ENCODE data around the gene RALGPS1. TPM values are rescaled to one million over a fixed set of nuclear protein-coding genes. Genes with fewer than 3 reads are reported as not detected.
A peak's percentile ranks its signal among the peaks of the same experiment; 100 is the strongest.

Gene RALGPS1
- total RNA-seq, 1 donor from 2014 or later, result 15.1 TPM

DNA sequence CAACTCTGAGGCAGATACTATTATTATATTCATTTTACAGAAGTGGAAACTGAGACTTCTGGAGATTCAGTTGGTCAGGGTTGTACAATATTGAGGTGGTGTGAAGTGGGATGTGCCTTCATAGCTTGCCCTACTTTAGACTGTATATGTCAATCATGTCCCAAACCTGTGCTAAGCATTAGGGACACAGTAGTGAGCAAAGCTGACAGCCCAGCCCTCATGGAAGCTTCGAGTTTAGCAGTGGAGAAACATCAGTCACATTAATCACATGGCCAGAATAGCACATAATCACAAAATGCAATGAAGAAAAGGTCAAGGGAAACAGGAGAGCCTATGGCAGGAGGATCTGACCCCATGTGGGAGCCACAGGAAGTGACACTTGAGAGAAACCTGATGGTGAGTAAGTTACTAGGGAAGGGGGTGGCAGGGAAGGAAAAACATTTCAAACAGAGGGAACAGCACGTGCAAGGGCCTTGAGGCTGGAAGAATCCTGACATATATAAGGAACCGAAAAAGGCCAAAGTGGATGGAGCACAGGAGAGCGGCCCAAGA is 20.5 kb upstream of the RALGPS1 start:
- DNase-seq (ENCODE audit: low spot score) (no peak), ATAC-seq (no peak)
- intact Hi-C loops (cut with DNase I), result no loop called here

DNA sequence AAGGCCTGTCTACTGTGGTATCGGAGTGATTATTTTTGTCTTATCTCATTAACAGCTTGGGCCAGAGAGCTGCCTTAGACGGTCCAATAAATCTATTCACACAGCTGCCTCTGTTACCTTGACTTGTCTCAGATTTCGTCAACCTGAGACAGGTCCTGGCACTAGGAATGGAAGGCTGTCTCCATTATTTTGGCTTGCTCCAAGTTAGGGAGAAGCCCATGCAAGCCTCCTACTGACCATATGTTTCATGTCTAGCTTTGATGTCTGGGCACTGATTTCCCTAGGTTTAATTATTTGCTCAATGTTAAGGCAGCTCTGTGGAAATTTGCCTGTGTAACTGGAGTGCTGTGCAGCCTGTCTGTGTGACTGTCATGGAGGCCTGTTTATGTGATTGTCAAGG is 12.4 kb upstream of the RALGPS1 start:
- intact Hi-C loops (cut with DNase I), result no loop called here
- DNase-seq (ENCODE audit: low spot score), result no peak
- no peak for ATAC-seq

DNA sequence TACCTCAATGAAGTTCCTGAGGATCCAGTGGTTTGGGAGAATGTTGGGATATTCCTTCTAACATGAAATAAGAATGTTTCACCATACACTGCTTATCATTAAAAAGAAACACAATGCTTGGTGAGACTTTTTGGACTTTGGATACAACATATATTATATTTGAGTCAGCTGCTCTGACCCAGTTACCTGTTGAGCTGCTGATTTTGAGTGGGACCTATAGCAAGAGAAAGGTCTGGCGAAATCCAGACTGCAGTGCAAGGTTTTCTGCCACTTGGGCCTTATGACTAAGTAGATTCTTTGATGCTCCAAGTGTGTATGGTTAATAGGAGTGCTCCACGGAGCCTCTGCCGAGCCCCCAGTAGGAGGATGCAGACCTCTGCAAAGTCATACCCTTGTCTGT is 10.0 kb upstream of the RALGPS1 start:
- intact Hi-C loops (cut with DNase I), result no loop called here
- DNase-seq (ENCODE audit: low spot score), result no peak
- ATAC-seq, result no peak

DNA sequence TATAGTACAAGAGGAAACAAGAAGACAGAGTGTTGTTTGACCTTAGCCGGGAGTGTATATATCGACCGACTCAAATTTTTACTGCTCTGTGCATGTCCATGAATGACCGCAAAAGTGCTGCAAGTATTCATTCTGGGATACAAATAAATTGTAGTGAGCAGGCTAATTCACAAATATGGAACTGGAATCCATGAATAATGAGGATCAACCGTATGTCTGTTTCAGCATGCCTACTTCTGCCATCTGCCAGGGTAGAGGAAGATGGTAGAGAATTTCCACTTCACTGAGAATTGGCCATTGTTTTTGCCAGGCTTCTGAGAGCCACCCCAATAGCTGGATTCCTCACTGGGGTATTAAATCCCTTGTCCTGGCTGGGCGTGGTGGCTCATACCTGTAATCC is 8.5 kb upstream of the RALGPS1 start:
- no peak for DNase-seq (ENCODE audit: low spot score)
- intact Hi-C loops (cut with DNase I), result no loop called here
- no peak for ATAC-seq

DNA sequence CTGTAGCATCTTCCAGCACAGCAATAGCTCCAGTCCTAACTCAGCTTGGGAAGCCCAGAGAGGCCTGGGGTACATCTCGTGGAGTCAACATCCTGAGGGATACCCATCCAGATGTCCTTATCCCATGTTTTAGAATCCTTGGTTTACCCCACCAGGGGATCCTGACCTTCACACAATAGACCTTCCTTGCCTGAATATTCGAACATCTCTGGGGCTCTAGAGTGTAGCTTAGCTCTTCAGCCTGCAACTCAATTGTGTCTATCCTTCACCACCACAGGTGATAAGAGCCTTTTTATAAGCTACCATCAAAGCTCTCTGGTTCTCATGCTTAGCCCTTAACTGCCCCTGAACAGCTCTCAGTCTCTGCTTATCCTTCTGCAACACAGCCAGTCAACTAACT is 7.5 kb upstream of the RALGPS1 start:
- ATAC-seq (no peak), DNase-seq (ENCODE audit: low spot score) (no peak)
- intact Hi-C loops (cut with DNase I), result no loop called here

DNA sequence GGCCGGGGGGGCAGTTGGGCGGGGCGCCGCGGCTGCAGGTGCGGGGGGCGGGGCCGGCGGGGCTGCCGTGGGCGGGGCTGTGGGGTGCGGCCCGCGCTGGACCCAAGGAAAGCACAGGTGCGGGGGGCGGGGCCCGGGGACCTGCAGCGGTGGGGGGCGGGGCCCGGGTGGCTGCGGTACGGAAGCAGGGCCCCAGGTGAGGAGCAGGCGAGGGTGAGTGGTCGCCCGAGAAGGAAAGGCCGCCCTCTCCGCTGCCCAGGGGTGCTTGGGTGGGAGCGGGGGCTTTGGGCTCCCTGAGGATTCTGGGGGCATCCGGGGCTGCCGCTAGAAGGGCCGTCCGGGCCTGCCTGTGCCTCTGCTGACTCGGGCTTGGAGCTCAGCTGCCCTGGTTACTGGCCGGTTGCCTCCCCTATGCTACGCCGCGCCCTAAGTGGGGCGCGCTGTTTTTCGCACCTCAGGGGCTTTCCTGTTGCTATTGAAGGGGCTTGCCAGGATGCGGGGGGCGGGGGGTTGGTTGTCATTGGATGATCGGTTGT is 767 bp downstream of the RALGPS1 start:
- ATAC-seq (no peak), DNase-seq (ENCODE audit: low spot score) (peak; percentile 63)
- intact Hi-C loops (cut with DNase I), result no loop called here

DNA sequence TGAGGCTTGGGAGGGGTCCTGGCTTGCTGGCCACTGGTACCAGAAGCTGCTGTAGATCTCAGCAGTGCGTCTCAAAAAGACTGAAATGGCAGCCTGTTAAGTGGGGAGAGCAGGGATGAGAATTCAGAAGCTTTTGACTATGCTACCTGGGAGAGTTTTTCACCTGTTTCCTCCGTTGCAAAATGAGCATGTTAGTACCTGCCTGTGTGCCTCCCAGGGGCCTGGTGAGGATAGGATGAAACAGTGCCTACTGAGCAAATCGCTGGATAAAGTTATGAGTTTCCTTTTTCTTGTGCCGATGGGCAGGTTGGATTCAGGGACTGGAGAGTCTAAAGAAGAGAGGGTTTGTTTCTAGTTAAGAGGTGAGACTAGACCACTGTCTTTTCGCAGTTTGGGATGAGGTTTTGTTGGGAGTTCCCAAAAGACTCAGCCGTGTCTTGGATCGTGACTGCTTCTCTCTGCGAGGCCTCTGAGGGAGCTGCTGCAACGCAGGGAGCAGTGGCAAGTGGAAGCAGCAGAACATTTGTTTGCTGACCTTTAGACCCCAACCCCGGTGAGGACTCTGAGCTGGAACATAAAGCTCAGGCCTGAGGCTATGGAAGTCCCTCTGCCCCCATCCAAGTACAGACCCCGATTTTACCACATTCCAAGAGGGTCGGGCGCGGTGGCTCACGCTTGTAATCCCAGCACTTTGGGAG is 1.4 kb downstream of the RALGPS1 start:
- DNase-seq (ENCODE audit: low spot score) (no peak), ATAC-seq (no peak)
- intact Hi-C loops (cut with DNase I), result no loop called here

DNA sequence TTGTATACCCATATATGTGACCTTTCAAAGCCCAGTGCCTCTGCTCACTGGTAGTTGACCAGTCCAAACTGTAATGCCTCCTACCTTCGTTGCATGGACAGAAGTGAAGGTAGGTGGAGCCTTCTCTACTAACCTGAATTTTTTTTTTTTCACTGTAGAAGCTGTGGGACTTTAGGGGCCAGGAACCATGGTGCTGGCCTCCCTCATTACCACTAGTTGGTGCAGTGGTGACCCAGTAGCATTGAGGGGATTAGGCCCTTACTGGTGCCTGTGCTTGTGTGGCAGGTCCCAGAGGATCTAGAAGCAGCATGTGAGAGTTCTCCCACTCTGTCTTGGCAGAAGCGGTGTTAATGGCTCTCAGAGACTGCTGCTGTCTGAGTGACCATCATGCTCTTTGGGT is 2.3 kb downstream of the RALGPS1 start:
- no peak for ATAC-seq
- DNase-seq (ENCODE audit: low spot score), result no peak
- intact Hi-C loops (cut with DNase I), result no loop called here

DNA sequence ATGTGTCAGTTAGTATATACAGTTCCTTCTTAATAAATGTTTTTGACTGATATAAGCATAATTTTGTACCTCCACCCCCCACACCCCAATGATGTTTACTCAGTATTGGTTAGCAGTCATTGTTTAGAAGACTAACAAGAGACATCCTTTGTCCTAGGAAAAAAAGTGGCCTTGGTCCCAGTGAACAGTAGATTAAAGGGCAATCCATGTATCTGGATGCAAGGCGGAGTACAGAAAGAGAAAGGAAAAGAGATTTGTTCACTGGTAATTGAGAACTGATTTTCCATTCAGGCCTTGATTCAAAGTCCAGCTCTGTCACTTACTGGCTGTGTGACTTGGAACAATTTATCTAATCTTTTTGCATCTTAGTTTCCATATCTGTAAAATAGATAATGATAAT is 4.6 kb downstream of the RALGPS1 start:
- ATAC-seq (no peak), DNase-seq (ENCODE audit: low spot score) (no peak)
- intact Hi-C loops (cut with DNase I), result no loop called here

DNA sequence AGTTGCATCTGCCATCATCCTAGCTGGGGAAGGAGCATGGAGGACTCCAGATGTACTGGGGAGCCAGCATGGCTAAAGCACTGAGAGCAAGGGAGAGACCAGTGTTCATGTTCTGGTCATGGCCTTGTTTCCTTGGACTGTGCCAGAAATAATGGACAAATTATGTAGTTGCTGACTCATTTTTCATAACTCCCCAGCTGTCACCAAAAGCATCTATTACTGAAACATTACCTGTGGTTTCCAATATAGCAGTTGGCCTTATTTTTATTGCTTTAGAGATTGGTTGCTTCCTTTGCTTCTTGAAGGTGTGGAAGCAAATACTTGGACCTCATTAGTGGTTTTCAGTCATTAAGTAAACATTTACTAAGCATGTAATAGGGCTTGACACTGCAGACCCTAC is 11.3 kb downstream of the RALGPS1 start:
- ATAC-seq (no peak), DNase-seq (ENCODE audit: low spot score) (no peak)
- intact Hi-C loops (cut with DNase I), result no loop called here

DNA sequence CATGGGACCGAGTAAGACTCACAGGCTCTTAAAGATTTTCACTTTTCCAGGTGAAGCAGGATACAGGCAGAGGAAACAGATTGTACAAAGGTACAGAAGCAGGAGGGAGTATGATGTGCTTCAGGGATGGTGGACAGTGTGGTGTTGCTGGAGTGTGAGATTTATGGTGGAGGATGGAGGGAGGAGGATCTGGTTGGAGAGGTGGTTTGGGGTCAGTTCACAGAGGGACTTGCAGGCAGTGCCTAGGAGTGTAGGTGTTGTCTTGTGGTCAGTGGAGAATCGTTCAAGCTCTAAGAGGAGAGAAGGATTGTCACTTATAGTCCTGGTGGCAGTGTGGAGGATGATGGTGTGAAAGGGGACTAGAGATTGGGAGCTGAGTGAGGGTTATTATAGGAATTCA is 11.8 kb downstream of the RALGPS1 start:
- intact Hi-C loops (cut with DNase I), result no loop called here
- no peak for DNase-seq (ENCODE audit: low spot score)
- ATAC-seq, result no peak

DNA sequence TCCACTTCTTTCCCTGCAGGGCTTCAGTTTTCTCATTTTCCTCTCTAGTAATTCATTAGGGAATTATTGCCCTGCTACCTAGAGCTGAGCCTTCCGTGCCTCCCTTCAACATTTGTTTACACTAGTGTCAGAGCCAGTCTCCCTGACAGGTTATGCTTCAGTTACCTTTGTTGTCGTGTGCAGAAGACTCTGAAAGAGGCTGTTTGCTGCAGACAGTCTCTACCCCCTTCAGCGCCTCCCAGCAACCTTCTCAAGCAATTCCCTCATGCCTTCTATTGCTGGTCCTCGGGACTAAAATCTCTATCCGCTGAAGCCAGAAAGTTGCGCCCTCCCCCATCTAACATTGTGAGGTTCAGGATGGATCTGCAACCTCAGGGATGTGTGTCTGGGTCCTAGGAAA is 12.8 kb downstream of the RALGPS1 start:
- intact Hi-C loops (cut with DNase I), result no loop called here
- DNase-seq (ENCODE audit: low spot score), result no peak
- no peak for ATAC-seq

DNA sequence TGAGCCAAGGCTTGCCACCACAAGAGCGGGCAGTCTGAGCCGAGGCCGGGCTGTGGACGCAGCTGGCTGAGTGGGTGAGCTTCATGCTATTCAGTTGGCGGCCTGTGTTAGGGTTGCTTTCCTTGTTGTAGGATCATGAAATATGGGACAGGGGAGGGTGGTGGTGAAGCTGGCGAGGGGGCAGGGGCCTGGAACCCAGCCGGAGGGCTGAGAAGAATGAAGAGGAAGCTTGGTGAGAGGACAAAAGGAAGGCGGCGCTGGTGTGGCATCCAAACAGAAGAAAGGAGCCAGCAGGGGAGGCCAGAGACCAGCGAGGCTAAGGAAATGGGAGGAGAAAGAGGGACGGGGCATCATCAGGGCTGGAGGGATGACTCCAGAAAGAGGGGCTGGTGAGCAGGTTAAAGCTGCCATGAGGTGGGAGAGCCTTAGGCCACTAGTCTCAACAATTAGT is 18.3 kb downstream of the RALGPS1 start:
- intact Hi-C loops (cut with DNase I), result no loop called here
- no peak for ATAC-seq
- DNase-seq (ENCODE audit: low spot score), result no peak

DNA sequence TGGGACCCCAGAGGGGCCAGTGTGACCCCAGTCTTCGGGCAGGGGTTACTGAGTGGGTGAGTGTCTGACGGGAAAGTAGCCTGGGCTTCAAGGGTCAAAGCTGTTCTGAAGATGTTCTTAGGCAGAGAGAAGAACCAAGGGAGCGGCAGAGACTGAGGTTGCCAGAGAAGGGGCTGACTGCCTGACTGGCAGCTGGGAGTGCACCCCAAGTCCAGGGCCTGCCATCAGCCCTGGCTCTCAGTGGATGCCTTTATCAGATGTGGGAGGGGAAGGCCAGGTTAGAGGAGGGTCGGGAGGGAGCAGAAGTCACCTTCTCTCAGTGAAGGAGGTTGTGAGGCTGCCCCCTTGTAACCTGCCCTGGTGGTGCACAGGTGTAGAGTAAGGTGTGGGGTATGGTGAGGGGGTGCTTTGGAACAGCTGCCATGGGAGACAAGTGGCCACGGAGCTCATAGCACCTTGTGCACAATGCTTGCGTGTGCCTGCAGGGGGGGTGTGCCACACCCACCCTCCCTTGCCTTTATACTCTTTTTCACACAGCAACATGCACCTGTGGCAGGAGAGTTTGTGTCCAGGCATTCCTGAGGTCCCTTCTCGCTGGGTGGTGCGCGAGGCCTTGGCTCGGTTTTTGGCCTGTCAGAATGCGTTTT is 18.9 kb downstream of the RALGPS1 start:
- ATAC-seq (no peak), DNase-seq (ENCODE audit: low spot score) (no peak)
- intact Hi-C loops (cut with DNase I), result no loop called here

DNA sequence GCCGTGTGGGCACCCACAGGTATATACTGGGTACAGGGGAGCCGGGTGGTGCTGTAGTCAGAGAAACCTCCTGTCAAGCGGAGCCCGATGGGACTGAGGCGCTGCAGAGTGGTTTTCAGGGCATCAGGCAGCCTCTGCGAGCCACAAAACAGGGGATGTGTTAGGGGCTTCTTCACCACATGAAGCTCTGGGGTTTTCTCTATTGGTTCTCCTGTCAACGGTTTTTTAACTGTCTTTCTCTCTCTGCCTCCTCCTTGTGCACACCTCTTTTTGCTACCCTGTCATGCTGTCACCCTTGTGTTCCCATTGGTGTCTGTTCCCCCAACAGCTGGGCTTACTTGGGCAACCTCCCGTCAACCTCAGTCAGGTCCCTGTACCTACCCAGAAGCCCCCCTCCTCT is 19.9 kb downstream of the RALGPS1 start:
- DNase-seq (ENCODE audit: low spot score) (no peak), ATAC-seq (no peak)
- intact Hi-C loops (cut with DNase I), result no loop called here

DNA sequence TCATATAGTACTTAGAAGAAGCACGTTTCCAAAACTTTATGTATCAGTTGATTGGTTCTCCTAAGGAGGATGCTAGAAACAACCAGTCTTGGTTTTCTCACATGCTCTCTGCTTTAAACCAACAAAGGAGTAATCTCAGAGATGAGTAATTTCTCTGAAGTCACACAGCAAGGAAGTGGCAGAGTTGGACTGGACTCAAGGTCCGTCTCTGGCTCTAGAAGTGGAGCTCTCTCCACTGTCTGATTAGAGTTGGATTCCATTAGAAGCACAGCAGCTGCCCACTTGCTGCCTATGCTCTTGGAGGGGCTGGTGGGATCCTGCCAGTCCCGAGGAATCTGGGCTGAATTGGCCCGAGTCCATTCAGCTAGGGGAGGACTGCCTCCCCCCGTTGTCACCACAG is 21.0 kb downstream of the RALGPS1 start:
- intact Hi-C loops (cut with DNase I), result no loop called here
- ATAC-seq (no peak), DNase-seq (ENCODE audit: low spot score) (no peak)

DNA sequence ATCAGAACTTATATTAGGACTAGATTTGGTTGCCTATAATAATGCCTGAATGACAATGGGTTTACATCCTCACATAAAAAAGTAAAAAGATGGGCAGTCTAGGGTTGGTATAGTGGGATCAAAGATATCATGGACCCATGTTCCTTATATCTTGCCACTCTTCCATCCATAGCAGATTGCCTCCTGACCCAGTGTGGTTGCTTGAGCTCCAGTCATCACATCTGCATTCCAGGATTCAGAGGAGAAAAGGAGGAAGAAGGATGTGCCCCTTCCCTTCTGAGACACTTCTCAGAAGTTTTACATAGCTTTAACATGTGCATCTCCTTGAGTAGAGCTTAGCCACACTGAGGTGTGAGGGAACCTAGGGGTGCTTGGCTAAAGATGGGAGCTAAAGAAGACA is 22.9 kb downstream of the RALGPS1 start:
- intact Hi-C loops (cut with DNase I), result no loop called here
- ATAC-seq (no peak), DNase-seq (ENCODE audit: low spot score) (no peak)

DNA sequence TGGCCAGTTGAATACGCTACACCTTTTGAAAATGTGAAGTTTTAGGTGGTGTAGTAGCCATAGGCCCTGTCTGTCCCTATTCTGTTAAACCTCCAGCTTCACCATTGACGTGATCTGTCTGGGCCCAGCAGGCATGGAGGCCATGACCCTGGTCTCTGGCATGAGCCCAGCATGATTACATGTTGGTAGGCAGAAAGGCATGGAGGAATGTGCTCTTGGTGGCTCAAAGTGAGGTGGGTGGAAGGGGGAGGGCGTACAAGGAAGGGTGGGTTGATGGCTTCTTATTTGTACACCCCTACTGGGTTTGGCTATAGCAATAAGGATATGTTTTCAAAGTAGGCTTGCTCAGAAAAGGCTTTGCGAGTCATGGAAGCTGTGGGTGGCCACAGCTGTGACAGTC is 23.7 kb downstream of the RALGPS1 start:
- DNase-seq (ENCODE audit: low spot score), result no peak
- no peak for ATAC-seq
- intact Hi-C loops (cut with DNase I), result no loop called here

DNA sequence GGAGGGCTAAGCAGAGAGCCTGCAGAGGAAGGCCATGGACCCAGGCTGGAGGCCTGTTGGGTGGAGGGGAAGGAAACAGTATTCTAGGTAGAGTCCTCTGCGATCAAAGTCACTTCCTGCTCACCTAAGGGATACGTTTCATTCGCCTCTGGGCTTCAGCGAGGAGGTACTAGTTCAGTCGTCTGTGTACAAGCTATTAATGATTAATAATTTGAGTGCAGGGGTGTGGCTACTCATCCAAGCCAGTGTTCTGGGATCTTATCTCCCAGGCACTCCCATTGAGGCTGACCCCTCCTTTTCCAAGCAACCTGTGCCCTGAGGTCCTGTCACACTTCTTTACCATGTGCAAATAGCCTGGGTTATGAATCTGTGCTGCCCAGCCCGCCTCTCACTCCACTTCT is 25.2 kb downstream of the RALGPS1 start:
- intact Hi-C loops (cut with DNase I), result no loop called here
- DNase-seq (ENCODE audit: low spot score), result no peak
- ATAC-seq, result peak; percentile 15

DNA sequence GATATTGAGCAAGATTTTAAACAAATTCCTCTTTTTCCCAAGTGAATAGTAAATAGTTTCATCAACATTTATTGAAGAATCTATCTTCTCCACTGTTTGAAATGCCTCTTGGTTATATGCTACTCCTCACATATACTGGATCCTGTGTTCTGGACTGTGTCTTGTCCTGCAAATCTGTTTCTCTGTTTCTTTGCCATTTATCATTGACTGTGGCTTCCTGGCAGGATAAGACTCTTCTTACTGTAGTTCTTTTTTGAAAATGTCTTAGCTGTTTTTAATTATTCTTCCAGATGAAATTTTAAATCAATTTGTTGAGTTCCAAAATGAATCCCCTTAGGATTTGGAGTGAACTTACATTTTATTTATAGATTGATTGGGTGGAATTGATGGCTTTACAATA is 27.8 kb downstream of the RALGPS1 start:
- ATAC-seq, result no peak
- intact Hi-C loops (cut with DNase I), result no loop called here
- no peak for DNase-seq (ENCODE audit: low spot score)

DNA sequence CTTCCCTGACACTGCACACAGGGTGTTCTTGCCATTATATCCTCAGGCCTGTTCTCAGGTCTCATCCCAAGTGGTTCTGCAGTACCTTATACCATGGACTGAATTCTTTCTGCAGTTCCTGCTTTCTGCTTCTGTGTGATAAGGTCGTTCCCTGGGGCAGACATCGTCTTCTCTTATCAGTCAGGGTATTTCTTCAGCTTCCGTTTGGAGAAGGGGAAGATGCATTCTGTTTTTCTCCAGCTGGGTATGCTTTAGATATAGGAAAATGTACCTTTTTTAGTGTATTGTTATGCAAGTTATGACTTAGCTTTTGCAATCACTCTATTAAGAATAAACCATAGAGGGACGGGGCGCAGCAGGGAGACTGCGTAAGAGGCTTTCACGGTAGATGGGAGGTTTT is 31.1 kb downstream of the RALGPS1 start:
- ATAC-seq (no peak), DNase-seq (ENCODE audit: low spot score) (no peak)
- intact Hi-C loops (cut with DNase I), result loop anchor here (2.0 kb wide), 1 partner anchor 255 kb away; no protein-coding TSS in a partner anchor

Data from sciatic nerve (tissue), 2 donors.